Activated CD4-positive, alpha-beta memory T cell treated with anti-CD3 and anti-CD28 coated beads, Interleukin-2, amount 10 ng/mL, durations not matched to agents 7 days and 5 days (primary cell): ENCODE data around the gene RRP1. TPM values are rescaled to one million over a fixed set of nuclear protein-coding genes. Genes with fewer than 3 reads are reported as not detected.

ENCODE experiments used
- CTCF ChIA-PET: fragments of 350-600 bp; sonication (Branson Sonifier 250); formaldehyde crosslinking; loops from one replicate; lab custom pipeline; 2021; ENCODE audit warnings: antibody characterized with exemption, inconsistent platforms; lab: Charles Lee
- POLR2A ChIA-PET: fragments of 350-600 bp; sonication (Branson Sonifier 250); formaldehyde crosslinking; loops from one replicate; lab custom pipeline; 2021; ENCODE audit warnings: antibody characterized with exemption; lab: Charles Lee
- DNase-seq: peaks from one replicate; pipeline ENCODE4 v3.0.0-alpha.2; 2020
- H3K27ac Mint-ChIP-seq: one replicate; pipeline ENCODE4 v1.8.0; 2021; ENCODE audit warnings: mild to moderate bottlenecking, mixed read lengths
- H3K27me3 Mint-ChIP-seq: one replicate; pipeline ENCODE4 v1.8.0; 2021; ENCODE audit warnings: mixed read lengths
- H3K36me3 Mint-ChIP-seq: one replicate; pipeline ENCODE4 v1.8.0; 2021; ENCODE audit warnings: low read depth, mixed read lengths
- H3K4me1 Mint-ChIP-seq: one replicate; pipeline ENCODE4 v1.8.0; 2021; ENCODE audit warnings: mixed read lengths
- H3K4me3 Mint-ChIP-seq: one replicate; pipeline ENCODE4 v1.8.0; 2021; ENCODE audit warnings: mild to moderate bottlenecking, mixed read lengths
- H3K9me3 Mint-ChIP-seq: one replicate; pipeline ENCODE4 v1.8.0; 2021; ENCODE audit warnings: mixed read lengths
- total RNA-seq, 2 experiments: library from RNA; stranded (reverse); gene quantifications; one replicate each; pipeline ENCODE4 v1.2.3, GENCODE V29; 2021

RRP1 gene
- total RNA-seq, 2 experiments from 2014 or later, result 22.4 to 22.6 TPM

GRCh38 chr21:43751955-43752591 lies 37.3 kb upstream of the RRP1 start:
- CTCF ChIA-PET, result no interaction called here
- H3K4me3 Mint-ChIP-seq, result no peak overlapping the region
- H3K27me3 Mint-ChIP-seq, result no peaks in the 10 kb centered on the region
- no peaks in the 10 kb centered on the region for H3K9me3 Mint-ChIP-seq
- no peak for DNase-seq
- no peaks in the 10 kb centered on the region for H3K4me1 Mint-ChIP-seq
- POLR2A ChIA-PET, result no interaction called here
- H3K36me3 Mint-ChIP-seq, result peaks cover 37% of the 10 kb centered on the region
- no peak overlapping the region for H3K27ac Mint-ChIP-seq

GRCh38 chr21:43752758-43753438 lies 36.5 kb upstream of the RRP1 start:
- Mint-ChIP-seq H3K27ac (no peak overlapping the region), H3K4me3 (no peak overlapping the region), H3K36me3 (peaks cover 37% of the 10 kb centered on the region), H3K4me1 (no peaks in the 10 kb centered on the region), H3K9me3 (no peaks in the 10 kb centered on the region), H3K27me3 (no peaks in the 10 kb centered on the region)
- no peak for DNase-seq
- CTCF ChIA-PET, result no interaction called here
- POLR2A ChIA-PET, result no interaction called here

GRCh38 chr21:43753439-43753799 lies 36.0 kb upstream of the RRP1 start:
- DNase-seq, result no peak
- Mint-ChIP-seq H3K27ac (no peak overlapping the region), H3K36me3 (peaks cover 37% of the 10 kb centered on the region), H3K9me3 (no peaks in the 10 kb centered on the region), H3K4me3 (no peak overlapping the region), H3K27me3 (no peaks in the 10 kb centered on the region), H3K4me1 (no peaks in the 10 kb centered on the region)
- ChIA-PET POLR2A (interaction anchor here (0.5 kb wide), 1 partner anchor 42 kb away, joined by 3 read pairs; no protein-coding TSS in a partner anchor), CTCF (no interaction called here)

GRCh38 chr21:43754948-43755781 lies 34.2 kb upstream of the RRP1 start:
- no peak overlapping the region for H3K4me3 Mint-ChIP-seq
- H3K36me3 Mint-ChIP-seq, result peaks cover 37% of the 10 kb centered on the region
- no peaks in the 10 kb centered on the region for H3K4me1 Mint-ChIP-seq
- no peaks in the 10 kb centered on the region for H3K27me3 Mint-ChIP-seq
- DNase-seq, result no peak
- no peak overlapping the region for H3K27ac Mint-ChIP-seq
- ChIA-PET CTCF (no interaction called here), POLR2A (no interaction called here)
- no peaks in the 10 kb centered on the region for H3K9me3 Mint-ChIP-seq

GRCh38 chr21:43755820-43756594 lies 33.4 kb upstream of the RRP1 start:
- Mint-ChIP-seq H3K4me3 (no peak overlapping the region), H3K4me1 (no peaks in the 10 kb centered on the region), H3K9me3 (no peaks in the 10 kb centered on the region), H3K27ac (no peak overlapping the region), H3K36me3 (peaks cover 35% of the 10 kb centered on the region), H3K27me3 (no peaks in the 10 kb centered on the region)
- POLR2A ChIA-PET, result no interaction called here
- DNase-seq, result no peak
- CTCF ChIA-PET, result no interaction called here

- H3K36me3 Mint-ChIP-seq, result peaks cover 32% of the 10 kb centered on the region
- H3K4me3 Mint-ChIP-seq, result no peak overlapping the region
- no peaks in the 10 kb centered on the region for H3K9me3 Mint-ChIP-seq
- ChIA-PET CTCF (no interaction called here), POLR2A (no interaction called here)
- no peaks in the 10 kb centered on the region for H3K27me3 Mint-ChIP-seq
- no peaks in the 10 kb centered on the region for H3K4me1 Mint-ChIP-seq
- no peak overlapping the region for H3K27ac Mint-ChIP-seq
- no peak for DNase-seq
Measured at GRCh38 chr21:43757601-43758000, 31.8 kb upstream of the RRP1 start.

GRCh38 chr21:43758111-43758641 lies 31.2 kb upstream of the RRP1 start:
- Mint-ChIP-seq H3K36me3 (peaks cover 28% of the 10 kb centered on the region), H3K4me3 (no peak overlapping the region), H3K4me1 (no peaks in the 10 kb centered on the region), H3K27me3 (no peaks in the 10 kb centered on the region), H3K9me3 (no peaks in the 10 kb centered on the region), H3K27ac (no peak overlapping the region)
- POLR2A ChIA-PET, result no interaction called here
- CTCF ChIA-PET, result interaction anchor here (0.8 kb wide), 1 partner anchor 51 kb away, joined by 3 read pairs; no protein-coding TSS in a partner anchor
- DNase-seq, result no peak

GRCh38 chr21:43758811-43759210 lies 30.6 kb upstream of the RRP1 start:
- no peaks in the 10 kb centered on the region for H3K4me1 Mint-ChIP-seq
- no peak for DNase-seq
- no peaks in the 10 kb centered on the region for H3K27me3 Mint-ChIP-seq
- H3K36me3 Mint-ChIP-seq, result peaks cover 24% of the 10 kb centered on the region
- no peaks in the 10 kb centered on the region for H3K9me3 Mint-ChIP-seq
- no peak overlapping the region for H3K27ac Mint-ChIP-seq
- ChIA-PET CTCF (no interaction called here), POLR2A (interaction anchor here (0.6 to 1.1 kb wide), 2 partner anchors 14 to 904 kb away, joined by 3 read pairs; no protein-coding TSS in a partner anchor)
- H3K4me3 Mint-ChIP-seq, result no peak overlapping the region

- Mint-ChIP-seq H3K4me3 (no peak overlapping the region), H3K4me1 (no peaks in the 10 kb centered on the region), H3K27ac (no peak overlapping the region), H3K36me3 (peaks cover 17% of the 10 kb centered on the region), H3K27me3 (no peaks in the 10 kb centered on the region), H3K9me3 (no peaks in the 10 kb centered on the region)
- CTCF ChIA-PET, result no interaction called here
- POLR2A ChIA-PET, result interaction anchor here (0.6 to 1.1 kb wide), 2 partner anchors 13 to 905 kb away, joined by 3 read pairs; no protein-coding TSS in a partner anchor
- no peak for DNase-seq
Measured at GRCh38 chr21:43759651-43760050, 29.7 kb upstream of the RRP1 start.

- peaks cover 15% of the 10 kb centered on the region for H3K36me3 Mint-ChIP-seq
- no peak for DNase-seq
- H3K9me3 Mint-ChIP-seq, result no peaks in the 10 kb centered on the region
- H3K4me3 Mint-ChIP-seq, result no peak overlapping the region
- H3K27me3 Mint-ChIP-seq, result no peaks in the 10 kb centered on the region
- ChIA-PET POLR2A (no interaction called here), CTCF (no interaction called here)
- H3K4me1 Mint-ChIP-seq, result no peaks in the 10 kb centered on the region
- H3K27ac Mint-ChIP-seq, result no peak overlapping the region
Measured at GRCh38 chr21:43760391-43760958, 28.9 kb upstream of the RRP1 start.

GRCh38 chr21:43761886-43762285 lies 27.5 kb upstream of the RRP1 start:
- H3K9me3 Mint-ChIP-seq, result no peaks in the 10 kb centered on the region
- H3K27ac Mint-ChIP-seq, result no peak overlapping the region
- H3K4me1 Mint-ChIP-seq, result no peaks in the 10 kb centered on the region
- H3K36me3 Mint-ChIP-seq, result peaks cover 6% of the 10 kb centered on the region
- H3K4me3 Mint-ChIP-seq, result no peak overlapping the region
- CTCF ChIA-PET, result no interaction called here
- POLR2A ChIA-PET, result interaction anchor here (1.2 kb wide), 1 partner anchor 41 kb away, joined by 3 read pairs; no protein-coding TSS in a partner anchor
- DNase-seq, result no peak
- no peaks in the 10 kb centered on the region for H3K27me3 Mint-ChIP-seq
